NCI-H1048 (cell line): ENCODE data around the gene ABCA10.

Experiments used
- DNase-seq: peaks from one replicate; lab custom pipeline; 2025; lab: John Stamatoyannopoulos, UW

ABCA10 gene

DNA sequence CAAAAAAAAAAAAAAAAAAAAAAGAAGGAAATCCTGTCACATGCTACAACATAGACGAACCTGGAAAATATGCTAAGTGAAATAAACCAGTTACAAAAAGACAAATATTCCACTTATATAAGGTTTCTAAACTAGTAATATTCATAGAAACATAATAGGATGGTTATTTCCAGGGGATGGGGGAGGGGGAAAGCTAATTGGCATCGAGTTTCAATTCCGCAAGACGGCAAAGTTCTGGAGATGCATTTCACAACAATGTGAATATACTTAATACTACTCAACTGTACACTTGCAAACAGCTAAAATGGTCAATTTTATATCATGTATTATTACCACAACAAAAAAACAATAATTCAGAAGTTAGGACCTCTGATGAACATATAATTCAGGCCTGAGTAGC, 130.0 kb downstream of the ABCA10 start:
- DNase-seq: no peak
